ENCODE results near the gene PRR14. TPM values are rescaled to one million over a fixed set of nuclear protein-coding genes. Genes with fewer than 3 reads are reported as not detected.

The PRR14 gene
- total and polyA plus RNA-seq, 10 of the 15 experiments (the other 5 are each of a cell fraction or from before 2014, with no cell fraction given): 2.5 to 66.8 (median 19.2) TPM

DNA sequence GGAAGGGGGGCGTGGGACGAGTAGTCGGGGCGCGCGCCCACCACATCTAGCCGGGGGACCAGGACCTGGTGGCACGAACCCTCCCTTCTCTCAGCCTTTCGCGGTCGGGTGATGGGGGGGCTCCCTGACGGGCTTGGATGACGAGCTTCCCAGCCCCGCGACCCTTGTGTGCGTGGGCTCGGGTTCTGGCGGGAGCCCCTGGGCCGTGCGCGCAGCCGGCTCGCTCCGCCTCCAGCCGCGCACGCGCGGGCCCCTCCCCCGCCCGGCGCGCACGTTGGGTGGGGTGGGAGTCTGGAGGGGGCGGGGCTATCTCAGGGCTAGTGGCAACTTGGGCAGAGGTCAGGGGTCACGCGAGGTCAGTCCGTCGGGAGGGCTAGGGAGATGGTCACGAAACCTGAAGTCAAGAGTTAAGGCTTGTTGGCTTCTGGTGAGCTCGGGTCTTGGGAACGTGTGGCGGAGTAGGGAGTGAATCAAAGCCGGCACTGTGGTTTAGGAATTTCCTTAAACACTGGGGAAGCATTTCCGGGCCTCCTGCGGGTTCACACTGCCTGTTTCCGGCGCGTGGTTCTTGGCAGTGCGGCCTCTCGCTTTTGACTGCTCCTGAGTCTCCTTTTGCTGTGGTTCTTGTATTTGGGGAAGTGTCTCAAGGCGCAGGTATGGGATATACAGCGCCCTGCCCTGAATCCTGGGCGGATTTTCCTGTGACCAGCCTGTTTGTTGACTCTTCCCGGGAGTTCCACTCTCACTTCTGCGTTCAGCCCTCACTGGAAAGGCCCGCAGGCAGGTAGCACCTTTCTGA lies 48.3 kb downstream of the PRR14 start, which contains the start of gene SRCAP (continued):
- TF ChIP-seq, protein P1, sequence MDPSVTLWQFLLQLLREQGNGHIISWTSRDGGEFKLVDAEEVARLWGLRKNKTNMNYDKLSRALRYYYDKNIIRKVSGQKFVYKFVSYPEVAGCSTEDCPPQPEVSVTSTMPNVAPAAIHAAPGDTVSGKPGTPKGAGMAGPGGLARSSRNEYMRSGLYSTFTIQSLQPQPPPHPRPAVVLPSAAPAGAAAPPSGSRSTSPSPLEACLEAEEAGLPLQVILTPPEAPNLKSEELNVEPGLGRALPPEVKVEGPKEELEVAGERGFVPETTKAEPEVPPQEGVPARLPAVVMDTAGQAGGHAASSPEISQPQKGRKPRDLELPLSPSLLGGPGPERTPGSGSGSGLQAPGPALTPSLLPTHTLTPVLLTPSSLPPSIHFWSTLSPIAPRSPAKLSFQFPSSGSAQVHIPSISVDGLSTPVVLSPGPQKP (IDR thresholded peaks at IDR 0.05; ENCODE audit: low read depth, low read length): no peak
- TF ChIP-seq FOXM1 (IDR thresholded peaks at IDR 0.05; ENCODE audit: low read depth, low read length) (no peak), RAD51 (IDR thresholded peaks at IDR 0.05) (no peak), DPF2 (IDR thresholded peaks at IDR 0.05) (peak; percentile 9; the same call in 1 of the 2 replicates), NBN (IDR thresholded peaks at IDR 0.05) (0 out of 2 replicates have a peak, but pooled peaks have one; percentile 57), ASH2L (IDR thresholded peaks at IDR 0.05; ENCODE audit: borderline replicate concordance, low read depth) (no peak), EZH2 (IDR thresholded peaks at IDR 0.05; ENCODE audit: borderline replicate concordance, control insufficient read depth, low read depth, low read length) (no peak), GATAD2B (conservative IDR thresholded peaks at IDR 0.05; ENCODE audit: low read depth) (no peak), ESRRA (IDR thresholded peaks at IDR 0.05; ENCODE audit: low read length) (no peak), PAX8 (IDR thresholded peaks at IDR 0.05) (no peak)
- TF ChIP-seq, protein P2, sequence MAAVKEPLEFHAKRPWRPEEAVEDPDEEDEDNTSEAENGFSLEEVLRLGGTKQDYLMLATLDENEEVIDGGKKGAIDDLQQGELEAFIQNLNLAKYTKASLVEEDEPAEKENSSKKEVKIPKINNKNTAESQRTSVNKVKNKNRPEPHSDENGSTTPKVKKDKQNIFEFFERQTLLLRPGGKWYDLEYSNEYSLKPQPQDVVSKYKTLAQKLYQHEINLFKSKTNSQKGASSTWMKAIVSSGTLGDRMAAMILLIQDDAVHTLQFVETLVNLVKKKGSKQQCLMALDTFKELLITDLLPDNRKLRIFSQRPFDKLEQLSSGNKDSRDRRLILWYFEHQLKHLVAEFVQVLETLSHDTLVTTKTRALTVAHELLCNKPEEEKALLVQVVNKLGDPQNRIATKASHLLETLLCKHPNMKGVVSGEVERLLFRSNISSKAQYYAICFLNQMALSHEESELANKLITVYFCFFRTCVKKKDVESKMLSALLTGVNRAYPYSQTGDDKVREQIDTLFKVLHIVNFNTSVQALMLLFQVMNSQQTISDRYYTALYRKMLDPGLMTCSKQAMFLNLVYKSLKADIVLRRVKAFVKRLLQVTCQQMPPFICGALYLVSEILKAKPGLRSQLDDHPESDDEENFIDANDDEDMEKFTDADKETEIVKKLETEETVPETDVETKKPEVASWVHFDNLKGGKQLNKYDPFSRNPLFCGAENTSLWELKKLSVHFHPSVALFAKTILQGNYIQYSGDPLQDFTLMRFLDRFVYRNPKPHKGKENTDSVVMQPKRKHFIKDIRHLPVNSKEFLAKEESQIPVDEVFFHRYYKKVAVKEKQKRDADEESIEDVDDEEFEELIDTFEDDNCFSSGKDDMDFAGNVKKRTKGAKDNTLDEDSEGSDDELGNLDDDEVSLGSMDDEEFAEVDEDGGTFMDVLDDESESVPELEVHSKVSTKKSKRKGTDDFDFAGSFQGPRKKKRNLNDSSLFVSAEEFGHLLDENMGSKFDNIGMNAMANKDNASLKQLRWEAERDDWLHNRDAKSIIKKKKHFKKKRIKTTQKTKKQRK (IDR thresholded peaks at IDR 0.05; ENCODE audit: low read depth, low read length): no peak
- TF ChIP-seq, protein P3, sequence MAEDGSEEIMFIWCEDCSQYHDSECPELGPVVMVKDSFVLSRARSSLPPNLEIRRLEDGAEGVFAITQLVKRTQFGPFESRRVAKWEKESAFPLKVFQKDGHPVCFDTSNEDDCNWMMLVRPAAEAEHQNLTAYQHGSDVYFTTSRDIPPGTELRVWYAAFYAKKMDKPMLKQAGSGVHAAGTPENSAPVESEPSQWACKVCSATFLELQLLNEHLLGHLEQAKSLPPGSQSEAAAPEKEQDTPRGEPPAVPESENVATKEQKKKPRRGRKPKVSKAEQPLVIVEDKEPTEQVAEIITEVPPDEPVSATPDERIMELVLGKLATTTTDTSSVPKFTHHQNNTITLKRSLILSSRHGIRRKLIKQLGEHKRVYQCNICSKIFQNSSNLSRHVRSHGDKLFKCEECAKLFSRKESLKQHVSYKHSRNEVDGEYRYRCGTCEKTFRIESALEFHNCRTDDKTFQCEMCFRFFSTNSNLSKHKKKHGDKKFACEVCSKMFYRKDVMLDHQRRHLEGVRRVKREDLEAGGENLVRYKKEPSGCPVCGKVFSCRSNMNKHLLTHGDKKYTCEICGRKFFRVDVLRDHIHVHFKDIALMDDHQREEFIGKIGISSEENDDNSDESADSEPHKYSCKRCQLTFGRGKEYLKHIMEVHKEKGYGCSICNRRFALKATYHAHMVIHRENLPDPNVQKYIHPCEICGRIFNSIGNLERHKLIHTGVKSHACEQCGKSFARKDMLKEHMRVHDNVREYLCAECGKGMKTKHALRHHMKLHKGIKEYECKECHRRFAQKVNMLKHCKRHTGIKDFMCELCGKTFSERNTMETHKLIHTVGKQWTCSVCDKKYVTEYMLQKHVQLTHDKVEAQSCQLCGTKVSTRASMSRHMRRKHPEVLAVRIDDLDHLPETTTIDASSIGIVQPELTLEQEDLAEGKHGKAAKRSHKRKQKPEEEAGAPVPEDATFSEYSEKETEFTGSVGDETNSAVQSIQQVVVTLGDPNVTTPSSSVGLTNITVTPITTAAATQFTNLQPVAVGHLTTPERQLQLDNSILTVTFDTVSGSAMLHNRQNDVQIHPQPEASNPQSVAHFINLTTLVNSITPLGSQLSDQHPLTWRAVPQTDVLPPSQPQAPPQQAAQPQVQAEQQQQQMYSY (CRISPR knock-in tag; IDR thresholded peaks at IDR 0.05): no peak
- TF ChIP-seq, protein P4, sequence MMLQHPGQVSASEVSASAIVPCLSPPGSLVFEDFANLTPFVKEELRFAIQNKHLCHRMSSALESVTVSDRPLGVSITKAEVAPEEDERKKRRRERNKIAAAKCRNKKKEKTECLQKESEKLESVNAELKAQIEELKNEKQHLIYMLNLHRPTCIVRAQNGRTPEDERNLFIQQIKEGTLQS (IDR thresholded peaks at IDR 0.05; ENCODE audit: borderline replicate concordance, extremely low read depth, low read depth, low read length): no peak
- TF ChIP-seq, protein P5, sequence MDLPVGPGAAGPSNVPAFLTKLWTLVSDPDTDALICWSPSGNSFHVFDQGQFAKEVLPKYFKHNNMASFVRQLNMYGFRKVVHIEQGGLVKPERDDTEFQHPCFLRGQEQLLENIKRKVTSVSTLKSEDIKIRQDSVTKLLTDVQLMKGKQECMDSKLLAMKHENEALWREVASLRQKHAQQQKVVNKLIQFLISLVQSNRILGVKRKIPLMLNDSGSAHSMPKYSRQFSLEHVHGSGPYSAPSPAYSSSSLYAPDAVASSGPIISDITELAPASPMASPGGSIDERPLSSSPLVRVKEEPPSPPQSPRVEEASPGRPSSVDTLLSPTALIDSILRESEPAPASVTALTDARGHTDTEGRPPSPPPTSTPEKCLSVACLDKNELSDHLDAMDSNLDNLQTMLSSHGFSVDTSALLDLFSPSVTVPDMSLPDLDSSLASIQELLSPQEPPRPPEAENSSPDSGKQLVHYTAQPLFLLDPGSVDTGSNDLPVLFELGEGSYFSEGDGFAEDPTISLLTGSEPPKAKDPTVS (IDR thresholded peaks at IDR 0.05; ENCODE audit: low read depth, low read length): no peak
- TF ChIP-seq, protein P6, sequence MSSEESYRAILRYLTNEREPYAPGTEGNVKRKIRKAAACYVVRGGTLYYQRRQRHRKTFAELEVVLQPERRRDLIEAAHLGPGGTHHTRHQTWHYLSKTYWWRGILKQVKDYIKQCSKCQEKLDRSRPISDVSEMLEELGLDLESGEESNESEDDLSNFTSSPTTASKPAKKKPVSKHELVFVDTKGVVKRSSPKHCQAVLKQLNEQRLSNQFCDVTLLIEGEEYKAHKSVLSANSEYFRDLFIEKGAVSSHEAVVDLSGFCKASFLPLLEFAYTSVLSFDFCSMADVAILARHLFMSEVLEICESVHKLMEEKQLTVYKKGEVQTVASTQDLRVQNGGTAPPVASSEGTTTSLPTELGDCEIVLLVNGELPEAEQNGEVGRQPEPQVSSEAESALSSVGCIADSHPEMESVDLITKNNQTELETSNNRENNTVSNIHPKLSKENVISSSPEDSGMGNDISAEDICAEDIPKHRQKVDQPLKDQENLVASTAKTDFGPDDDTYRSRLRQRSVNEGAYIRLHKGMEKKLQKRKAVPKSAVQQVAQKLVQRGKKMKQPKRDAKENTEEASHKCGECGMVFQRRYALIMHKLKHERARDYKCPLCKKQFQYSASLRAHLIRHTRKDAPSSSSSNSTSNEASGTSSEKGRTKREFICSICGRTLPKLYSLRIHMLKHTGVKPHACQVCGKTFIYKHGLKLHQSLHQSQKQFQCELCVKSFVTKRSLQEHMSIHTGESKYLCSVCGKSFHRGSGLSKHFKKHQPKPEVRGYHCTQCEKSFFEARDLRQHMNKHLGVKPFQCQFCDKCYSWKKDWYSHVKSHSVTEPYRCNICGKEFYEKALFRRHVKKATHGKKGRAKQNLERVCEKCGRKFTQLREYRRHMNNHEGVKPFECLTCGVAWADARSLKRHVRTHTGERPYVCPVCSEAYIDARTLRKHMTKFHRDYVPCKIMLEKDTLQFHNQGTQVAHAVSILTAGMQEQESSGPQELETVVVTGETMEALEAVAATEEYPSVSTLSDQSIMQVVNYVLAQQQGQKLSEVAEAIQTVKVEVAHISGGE (CRISPR knock-in tag; IDR thresholded peaks at IDR 0.05): no peak
